Keratinocyte (primary cell): ENCODE results near the gene RBPJL. TPM values are rescaled to one million over a fixed set of nuclear protein-coding genes. Genes with fewer than 3 reads are reported as not detected.

ENCODE experiments used
- DNase-seq: peaks from one replicate; pipeline ENCODE4 v3.0.0-alpha.2; 2011; ENCODE audit warnings: low read depth, missing footprints, low spot score
- FAIRE-seq: peaks from 2 replicates; lab custom pipeline; 2011; peaks lifted over from hg19 to GRCh38; lab: Jason Lieb, UNC
- H2AFZ ChIP-seq: 2 replicates; pipeline ENCODE4 v1.6.0; 2012; ENCODE audit warnings: low read length, control low read depth, inconsistent platforms; ENCODE audit not compliant: control insufficient read depth
- H3K27ac ChIP-seq: 2 replicates; pipeline ENCODE4 v1.5.1; 2011; ENCODE audit warnings: low read length; ENCODE audit not compliant: control insufficient read depth, insufficient read depth
- H3K27me3 ChIP-seq: 3 replicates; pipeline ENCODE4 v1.6.0; 2011; ENCODE audit warnings: low read length; ENCODE audit not compliant: control insufficient read depth, insufficient read depth; ENCODE audit errors: extremely low read depth
- H3K36me3 ChIP-seq, 2 experiments: 2 replicates in 1 of 2; 3 replicates in 1 of 2; pipeline ENCODE4 v1.5.1; 2011; ENCODE audit warnings: low read length in 2 of 2, mild to moderate bottlenecking in 1 of 2; ENCODE audit not compliant: control insufficient read depth in 2 of 2, insufficient read depth in 2 of 2; ENCODE audit errors: extremely low read depth in 1 of 2
- H3K4me1 ChIP-seq: 3 replicates; pipeline ENCODE4 v1.5.1; 2011; ENCODE audit warnings: low read length; ENCODE audit not compliant: control insufficient read depth, insufficient read depth; ENCODE audit errors: extremely low read depth
- H3K4me2 ChIP-seq: 3 replicates; pipeline ENCODE4 v1.6.0; 2011; ENCODE audit warnings: low read depth, low read length; ENCODE audit not compliant: control insufficient read depth, insufficient read depth; ENCODE audit errors: extremely low read depth
- H3K4me3 ChIP-seq, 3 experiments: fragments of 200-600 bp in 1 of 3; sonication (generic) in 1 of 3; 2 replicates in 2 of 3; 3 replicates in 1 of 3; pipeline ENCODE4 v1.5.1; 2011 to 2016; ENCODE audit warnings: low read length in 3 of 3, mild to moderate bottlenecking in 3 of 3, control low read depth in 2 of 3, inconsistent platforms in 1 of 3, low read depth in 1 of 3, mixed read lengths in 1 of 3, mixed run types in 1 of 3, moderate library complexity in 1 of 3; ENCODE audit not compliant: control insufficient read depth in 2 of 3, insufficient read depth in 2 of 3; ENCODE audit errors: extremely low read depth in 1 of 3
- H3K79me2 ChIP-seq: 2 replicates; pipeline ENCODE4 v1.6.0; 2012; ENCODE audit warnings: low read length; ENCODE audit not compliant: control insufficient read depth, insufficient read depth
- H3K9ac ChIP-seq: 3 replicates; pipeline ENCODE4 v1.6.0; 2011; ENCODE audit warnings: low read length; ENCODE audit not compliant: control insufficient read depth, insufficient read depth; ENCODE audit errors: extremely low read depth
- H3K9me1 ChIP-seq: 3 replicates; pipeline ENCODE4 v1.6.0; 2011; ENCODE audit warnings: low read length; ENCODE audit not compliant: control insufficient read depth, insufficient read depth; ENCODE audit errors: extremely low read depth
- H3K9me3 ChIP-seq: 2 replicates; pipeline ENCODE4 v1.5.1; 2012; ENCODE audit warnings: low read depth, low read length; ENCODE audit not compliant: control insufficient read depth
- H4K20me1 ChIP-seq: 3 replicates; pipeline ENCODE4 v1.6.0; 2011; ENCODE audit warnings: low read length; ENCODE audit not compliant: control insufficient read depth, insufficient read depth; ENCODE audit errors: extremely low read depth
- EZH2 ChIP-seq: IDR thresholded peaks from one replicate; pipeline ENCODE4 v1.6.1; 2012; ENCODE audit warnings: inconsistent platforms, mild to moderate bottlenecking, low read length, moderate library complexity
- dilution Hi-C: fragments of 300-500 bp; cut with MboI; formaldehyde crosslinking; loops from one replicate; pipeline ENCODE4 v1.7.0; 2020; ENCODE audit warnings: low sequenced_read_pairs; ENCODE audit not compliant: extremely low pct_ligation_motif_present
- polyA plus RNA-seq, 5 experiments: library from polyadenylated mRNA; depleted of rRNA in 3 of 5; stranded (reverse) in 3 of 5; stranded (forward) in 1 of 5; unstranded in 1 of 5; fragments of >200 nt; gene quantifications; 1 replicate in 1 of 5; 2 replicates in 3 of 5; 3 replicates in 1 of 5; pipeline versions ENCODE4 v1.2.1 to v1.2.3, GENCODE V29; 2011 to 2012; ENCODE audit warnings: missing spikeins in 2 of 5, low read depth in 1 of 5, low replicate concordance in 1 of 5
- TF ChIP-seq, protein P1 (sequence below), 3 experiments: IDR thresholded peaks in 1 of 3; conservative IDR thresholded peaks in 1 of 3; optimal IDR thresholded peaks in 1 of 3; 2 replicates in 2 of 3; 3 replicates in 1 of 3; pipeline versions ENCODE3 to v1.5.1; 2011; ENCODE audit warnings: low read length in 3 of 3, mild to moderate bottlenecking in 3 of 3, moderate library complexity in 2 of 3, control low read depth in 1 of 3, inconsistent platforms in 1 of 3; ENCODE audit not compliant: insufficient read depth in 2 of 3; ENCODE audit errors: extremely low read depth in 1 of 3

RBPJL gene
- polyA plus RNA-seq, 1 donor (not counting 4 experiments of a cell fraction or from before 2014, with no cell fraction given), result not detected

DNA sequence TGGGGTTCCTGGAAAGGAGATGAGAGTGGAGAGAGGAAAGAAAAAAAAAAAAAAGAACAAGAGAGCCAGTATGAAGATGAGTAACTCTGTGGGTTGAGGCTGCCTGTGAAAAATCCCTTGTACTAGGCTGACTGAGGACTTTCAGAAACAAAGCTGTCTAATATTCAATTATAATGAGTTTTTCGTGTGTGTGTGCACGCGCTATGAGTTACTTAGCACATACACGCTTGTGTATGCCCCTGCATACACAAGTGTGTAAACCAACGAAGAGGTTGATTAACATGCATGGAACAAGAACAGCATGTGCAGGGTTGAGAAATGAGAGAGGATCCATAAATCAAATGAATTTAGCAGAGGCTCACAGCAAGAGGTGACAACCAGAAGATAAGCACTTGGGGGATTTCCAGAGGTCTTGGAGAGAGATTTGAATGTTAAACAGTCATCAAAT lies 4.8 kb upstream of the RBPJL start:
- Histone ChIP-seq H4K20me1 (no peaks in the 10 kb centered on the region), H3K9ac (no peak overlapping the region), H3K4me1 (no peaks in the 10 kb centered on the region), H3K27me3 (no peaks in the 10 kb centered on the region), H3K4me3 (no peak overlapping the region), H3K79me2 (no peaks in the 10 kb centered on the region), H3K4me2 (no peak overlapping the region), H2AFZ (no peak overlapping the region), H3K36me3 (no peaks in the 10 kb centered on the region), H3K9me3 (no peaks in the 10 kb centered on the region), H3K27ac (no peak overlapping the region), H3K9me1 (no peaks in the 10 kb centered on the region)
- DNase-seq (no peak), FAIRE-seq (no peak)
- dilution Hi-C loops, result no loop called here
- TF ChIP-seq, protein P1, sequence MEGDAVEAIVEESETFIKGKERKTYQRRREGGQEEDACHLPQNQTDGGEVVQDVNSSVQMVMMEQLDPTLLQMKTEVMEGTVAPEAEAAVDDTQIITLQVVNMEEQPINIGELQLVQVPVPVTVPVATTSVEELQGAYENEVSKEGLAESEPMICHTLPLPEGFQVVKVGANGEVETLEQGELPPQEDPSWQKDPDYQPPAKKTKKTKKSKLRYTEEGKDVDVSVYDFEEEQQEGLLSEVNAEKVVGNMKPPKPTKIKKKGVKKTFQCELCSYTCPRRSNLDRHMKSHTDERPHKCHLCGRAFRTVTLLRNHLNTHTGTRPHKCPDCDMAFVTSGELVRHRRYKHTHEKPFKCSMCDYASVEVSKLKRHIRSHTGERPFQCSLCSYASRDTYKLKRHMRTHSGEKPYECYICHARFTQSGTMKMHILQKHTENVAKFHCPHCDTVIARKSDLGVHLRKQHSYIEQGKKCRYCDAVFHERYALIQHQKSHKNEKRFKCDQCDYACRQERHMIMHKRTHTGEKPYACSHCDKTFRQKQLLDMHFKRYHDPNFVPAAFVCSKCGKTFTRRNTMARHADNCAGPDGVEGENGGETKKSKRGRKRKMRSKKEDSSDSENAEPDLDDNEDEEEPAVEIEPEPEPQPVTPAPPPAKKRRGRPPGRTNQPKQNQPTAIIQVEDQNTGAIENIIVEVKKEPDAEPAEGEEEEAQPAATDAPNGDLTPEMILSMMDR (optimal IDR thresholded peaks at IDR 0.05 in 1 of 3, IDR thresholded peaks at IDR 0.05 in 1 of 3, conservative IDR thresholded peaks at IDR 0.05 in 1 of 3; ENCODE audit: extremely low read depth in 1 of 3, insufficient read depth in 2 of 3, low read length in 3 of 3), result no peak
- no peak for TF ChIP-seq EZH2

DNA sequence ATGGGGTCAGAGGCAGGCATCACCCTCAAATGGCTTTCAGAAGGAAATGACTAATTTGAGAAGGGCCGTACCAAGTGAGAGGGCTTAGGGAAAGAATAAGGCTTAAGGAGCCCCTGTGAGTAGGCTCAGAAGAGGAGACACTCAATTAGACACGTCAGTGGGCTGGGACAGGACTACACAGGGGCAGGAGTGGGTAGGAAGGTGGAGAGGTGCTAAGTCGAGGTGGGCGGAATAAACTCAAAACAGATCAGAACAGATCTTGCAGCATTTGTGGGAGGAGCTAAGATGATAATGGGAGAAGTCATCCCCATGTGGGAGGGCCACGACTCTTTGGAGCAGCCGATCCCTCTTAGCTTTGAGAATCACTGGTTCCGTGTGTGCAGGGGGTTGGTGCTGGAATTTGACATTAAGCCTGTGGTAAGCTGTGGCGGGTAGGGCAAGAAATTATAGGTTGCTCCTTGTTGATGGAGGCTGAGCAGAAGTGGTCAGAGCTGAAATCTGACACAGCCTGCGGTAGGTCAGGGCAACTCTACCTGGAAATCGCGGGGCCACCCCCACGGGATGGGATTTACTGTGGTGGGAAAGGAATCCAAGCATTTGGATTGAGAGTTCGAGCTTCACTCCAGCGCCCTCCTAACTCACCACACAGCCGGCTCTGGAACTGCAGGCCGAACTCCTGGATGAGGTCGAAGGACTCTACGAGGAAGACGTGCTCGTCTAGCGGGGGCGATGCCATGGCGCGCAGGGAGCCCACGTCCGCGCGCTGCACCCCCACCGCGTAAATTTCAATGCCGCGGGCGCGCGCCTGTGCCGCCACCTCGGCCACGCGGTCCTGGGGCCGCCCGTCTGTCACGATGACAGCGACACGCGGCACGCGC lies 2.8 kb upstream of the RBPJL start:
- H3K27ac ChIP-seq, result no peak overlapping the region
- no peaks in the 10 kb centered on the region for H4K20me1 ChIP-seq
- DNase-seq (no peak), FAIRE-seq (no peak)
- no peaks in the 10 kb centered on the region for H3K4me1 ChIP-seq
- no peak overlapping the region for H3K4me2 ChIP-seq
- H3K79me2 ChIP-seq, result no peaks in the 10 kb centered on the region
- H3K9me1 ChIP-seq, result no peaks in the 10 kb centered on the region
- H3K9me3 ChIP-seq, result no peaks in the 10 kb centered on the region
- H3K9ac ChIP-seq, result no peak overlapping the region
- no peaks in the 10 kb centered on the region for H3K36me3 ChIP-seq
- dilution Hi-C loops, result no loop called here
- TF ChIP-seq EZH2, result no peak
- TF ChIP-seq, protein P1 (optimal IDR thresholded peaks at IDR 0.05 in 1 of 3, IDR thresholded peaks at IDR 0.05 in 1 of 3, conservative IDR thresholded peaks at IDR 0.05 in 1 of 3; ENCODE audit: extremely low read depth in 1 of 3, insufficient read depth in 2 of 3, low read length in 3 of 3), result no peak
- H3K27me3 ChIP-seq, result peaks cover 5% of the 10 kb centered on the region
- H3K4me3 ChIP-seq, result no peak overlapping the region
- no peak overlapping the region for H2AFZ ChIP-seq
